Panc1 (cell line): ENCODE results near the gene TIE1.

Source experiments
- POLR2AphosphoS5 ChIP-seq: IDR thresholded peaks from 2 replicates; pipeline ENCODE4 v1.6.1; 2012; ENCODE audit warnings: mild to moderate bottlenecking, low read depth, low read length, moderate library complexity
- REST ChIP-seq, 2 experiments: IDR thresholded peaks; 2 replicates each; pipeline ENCODE4 v1.6.1; 2011 to 2012; ENCODE audit warnings: low read depth in 2 of 2, control low read depth in 1 of 2, low read length in 1 of 2, mild to moderate bottlenecking in 1 of 2, moderate library complexity in 1 of 2; ENCODE audit not compliant: insufficient read depth in 1 of 2
- TCF7L2 ChIP-seq: IDR thresholded peaks from 2 replicates; pipeline ENCODE4 v1.6.1; 2011; ENCODE audit warnings: mild to moderate bottlenecking, low read depth, low read length, inconsistent platforms
- TF ChIP-seq, protein P1 (sequence below): fragments of 450-650 bp; IDR thresholded peaks from 2 replicates; pipeline ENCODE4 v1.5.1; 2017; ENCODE audit warnings: mild to moderate bottlenecking

DNA sequence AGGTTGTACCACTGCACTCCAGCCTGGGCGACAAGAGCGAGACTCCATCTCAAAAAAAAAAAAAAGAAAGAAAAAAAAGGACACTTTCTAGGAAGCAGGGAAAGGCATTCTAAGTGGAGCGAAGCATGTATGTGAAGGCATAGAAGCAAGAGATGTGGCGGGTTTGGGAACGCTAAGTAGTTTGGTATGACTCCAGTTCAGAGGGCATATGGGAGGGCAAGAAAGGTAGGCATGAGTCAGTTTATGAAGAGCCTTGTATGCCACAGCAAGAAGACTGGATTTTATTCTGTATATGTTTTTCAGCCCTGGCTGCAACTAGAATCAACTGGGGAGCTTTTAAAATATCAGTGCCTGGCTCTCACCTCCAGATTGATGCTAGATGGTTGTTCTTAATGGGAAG, 71.4 kb downstream of the TIE1 start:
- TF ChIP-seq, protein P1, sequence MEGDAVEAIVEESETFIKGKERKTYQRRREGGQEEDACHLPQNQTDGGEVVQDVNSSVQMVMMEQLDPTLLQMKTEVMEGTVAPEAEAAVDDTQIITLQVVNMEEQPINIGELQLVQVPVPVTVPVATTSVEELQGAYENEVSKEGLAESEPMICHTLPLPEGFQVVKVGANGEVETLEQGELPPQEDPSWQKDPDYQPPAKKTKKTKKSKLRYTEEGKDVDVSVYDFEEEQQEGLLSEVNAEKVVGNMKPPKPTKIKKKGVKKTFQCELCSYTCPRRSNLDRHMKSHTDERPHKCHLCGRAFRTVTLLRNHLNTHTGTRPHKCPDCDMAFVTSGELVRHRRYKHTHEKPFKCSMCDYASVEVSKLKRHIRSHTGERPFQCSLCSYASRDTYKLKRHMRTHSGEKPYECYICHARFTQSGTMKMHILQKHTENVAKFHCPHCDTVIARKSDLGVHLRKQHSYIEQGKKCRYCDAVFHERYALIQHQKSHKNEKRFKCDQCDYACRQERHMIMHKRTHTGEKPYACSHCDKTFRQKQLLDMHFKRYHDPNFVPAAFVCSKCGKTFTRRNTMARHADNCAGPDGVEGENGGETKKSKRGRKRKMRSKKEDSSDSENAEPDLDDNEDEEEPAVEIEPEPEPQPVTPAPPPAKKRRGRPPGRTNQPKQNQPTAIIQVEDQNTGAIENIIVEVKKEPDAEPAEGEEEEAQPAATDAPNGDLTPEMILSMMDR: no peak
- no peak for TF ChIP-seq POLR2AphosphoS5
- TF ChIP-seq TCF7L2: no peak
- no peak for TF ChIP-seq REST (IDR thresholded peaks at IDR 0.05; ENCODE audit: insufficient read depth in 1 of 2, low read depth in 2 of 2, low read length in 1 of 2)
